ENCODE measurements around the gene BIRC3.

DNA sequence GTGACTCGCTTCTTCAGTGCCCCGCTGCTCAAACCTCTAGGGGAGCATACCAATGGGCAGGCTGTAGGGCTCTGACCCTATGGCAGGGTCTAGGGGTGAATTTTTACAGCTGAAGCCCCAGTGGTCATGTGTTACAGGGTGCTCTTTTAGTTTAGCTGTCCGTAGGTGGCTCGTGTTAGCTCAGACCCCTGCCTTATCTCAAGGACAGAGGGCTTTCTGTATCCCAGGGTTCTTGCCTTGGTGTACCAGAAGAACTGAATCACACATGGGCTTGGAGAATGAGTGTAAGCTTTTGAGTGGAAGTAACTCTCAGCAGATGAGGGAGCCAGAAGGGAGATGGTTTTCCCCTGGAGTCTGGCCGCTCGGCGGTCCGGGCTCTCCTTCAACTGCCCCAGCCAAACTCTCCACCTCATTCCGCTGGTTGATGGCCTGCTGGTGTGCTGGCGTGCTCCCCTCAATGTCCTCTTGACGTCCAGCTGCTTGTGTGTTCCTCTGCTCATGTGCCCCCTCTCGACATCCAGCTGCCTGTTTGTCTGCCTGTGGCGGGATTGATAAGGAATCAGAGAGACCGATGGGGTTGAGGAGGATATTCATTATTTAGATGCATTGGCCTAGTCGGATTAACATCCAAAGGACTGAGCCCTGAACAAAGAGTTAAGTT, 67.3 kb downstream of the BIRC3 start:
- TF ChIP-seq, protein P1, sequence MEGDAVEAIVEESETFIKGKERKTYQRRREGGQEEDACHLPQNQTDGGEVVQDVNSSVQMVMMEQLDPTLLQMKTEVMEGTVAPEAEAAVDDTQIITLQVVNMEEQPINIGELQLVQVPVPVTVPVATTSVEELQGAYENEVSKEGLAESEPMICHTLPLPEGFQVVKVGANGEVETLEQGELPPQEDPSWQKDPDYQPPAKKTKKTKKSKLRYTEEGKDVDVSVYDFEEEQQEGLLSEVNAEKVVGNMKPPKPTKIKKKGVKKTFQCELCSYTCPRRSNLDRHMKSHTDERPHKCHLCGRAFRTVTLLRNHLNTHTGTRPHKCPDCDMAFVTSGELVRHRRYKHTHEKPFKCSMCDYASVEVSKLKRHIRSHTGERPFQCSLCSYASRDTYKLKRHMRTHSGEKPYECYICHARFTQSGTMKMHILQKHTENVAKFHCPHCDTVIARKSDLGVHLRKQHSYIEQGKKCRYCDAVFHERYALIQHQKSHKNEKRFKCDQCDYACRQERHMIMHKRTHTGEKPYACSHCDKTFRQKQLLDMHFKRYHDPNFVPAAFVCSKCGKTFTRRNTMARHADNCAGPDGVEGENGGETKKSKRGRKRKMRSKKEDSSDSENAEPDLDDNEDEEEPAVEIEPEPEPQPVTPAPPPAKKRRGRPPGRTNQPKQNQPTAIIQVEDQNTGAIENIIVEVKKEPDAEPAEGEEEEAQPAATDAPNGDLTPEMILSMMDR (IDR thresholded peaks at IDR 0.05) = no peak
- TF ChIP-seq POLR2A (IDR thresholded peaks at IDR 0.05) = no peak

All from testis (tissue), 2 donors.